BE2C (cell line): ENCODE measurements around the gene VPS54.
"Not testable (repeated sequence)": the region's sequence is repeated elsewhere in the genome, so short reads cannot be mapped to it uniquely, and the experiment has no call there.

ENCODE experiments used
- DNase-seq: peaks from one replicate; pipeline ENCODE4 v3.0.0-alpha.2; 2020
- H3K27me3 ChIP-seq: fragments of 250-450 bp; sonication (Bioruptor Pico); 2 replicates; pipeline ENCODE4 v1.5.1; 2020; ENCODE audit warnings: mild to moderate bottlenecking
- H3K36me3 ChIP-seq: fragments of 250-450 bp; sonication (Bioruptor Pico); 2 replicates; pipeline ENCODE4 v1.5.1; 2020; ENCODE audit warnings: mild to moderate bottlenecking
- H3K4me1 ChIP-seq: fragments of 250-450 bp; sonication (Bioruptor Pico); 2 replicates; pipeline ENCODE4 v1.5.1; 2020
- H3K4me3 ChIP-seq: 2 replicates; pipeline ENCODE4 v1.5.1; 2011; ENCODE audit warnings: low read depth, low read length
- H3K9me3 ChIP-seq: fragments of 250-450 bp; sonication (Bioruptor Pico); 2 replicates; pipeline ENCODE4 v1.5.1; 2020
- TF ChIP-seq, protein P1 (sequence below): IDR thresholded peaks from 2 replicates; pipeline ENCODE4 v1.5.1; 2012; ENCODE audit warnings: mild to moderate bottlenecking, low read depth, low read length

Gene VPS54

GRCh38 chr2:63982335-63982734 lies 36.9 kb downstream of the VPS54 start:
- no peak for DNase-seq

GRCh38 chr2:63981702-63982103 lies 37.5 kb downstream of the VPS54 start:
- TF ChIP-seq, protein P1, sequence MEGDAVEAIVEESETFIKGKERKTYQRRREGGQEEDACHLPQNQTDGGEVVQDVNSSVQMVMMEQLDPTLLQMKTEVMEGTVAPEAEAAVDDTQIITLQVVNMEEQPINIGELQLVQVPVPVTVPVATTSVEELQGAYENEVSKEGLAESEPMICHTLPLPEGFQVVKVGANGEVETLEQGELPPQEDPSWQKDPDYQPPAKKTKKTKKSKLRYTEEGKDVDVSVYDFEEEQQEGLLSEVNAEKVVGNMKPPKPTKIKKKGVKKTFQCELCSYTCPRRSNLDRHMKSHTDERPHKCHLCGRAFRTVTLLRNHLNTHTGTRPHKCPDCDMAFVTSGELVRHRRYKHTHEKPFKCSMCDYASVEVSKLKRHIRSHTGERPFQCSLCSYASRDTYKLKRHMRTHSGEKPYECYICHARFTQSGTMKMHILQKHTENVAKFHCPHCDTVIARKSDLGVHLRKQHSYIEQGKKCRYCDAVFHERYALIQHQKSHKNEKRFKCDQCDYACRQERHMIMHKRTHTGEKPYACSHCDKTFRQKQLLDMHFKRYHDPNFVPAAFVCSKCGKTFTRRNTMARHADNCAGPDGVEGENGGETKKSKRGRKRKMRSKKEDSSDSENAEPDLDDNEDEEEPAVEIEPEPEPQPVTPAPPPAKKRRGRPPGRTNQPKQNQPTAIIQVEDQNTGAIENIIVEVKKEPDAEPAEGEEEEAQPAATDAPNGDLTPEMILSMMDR: no peak
- Histone ChIP-seq H3K4me1 (no peaks in the 10 kb centered on the region), H3K4me3 (no peak overlapping the region), H3K27me3 (no peaks in the 10 kb centered on the region), H3K36me3 (no peaks in the 10 kb centered on the region; the same call in 1 of the 2 replicates), H3K9me3 (no peaks in the 10 kb centered on the region)
- DNase-seq: no peak

More at GRCh38 chr2:63982335-63982734, 36.9 kb downstream of the VPS54 start:
- Histone ChIP-seq H3K36me3 (no peaks in the 10 kb centered on the region; the same call in 1 of the 2 replicates), H3K9me3 (no peaks in the 10 kb centered on the region), H3K4me3 (no peak overlapping the region), H3K4me1 (no peaks in the 10 kb centered on the region), H3K27me3 (no peaks in the 10 kb centered on the region)
- TF ChIP-seq, protein P1: no peak

GRCh38 chr2:63980794-63981193 lies 38.4 kb downstream of the VPS54 start:
- no peak overlapping the region for H3K4me3 ChIP-seq
- TF ChIP-seq, protein P1: no peak
- H3K9me3 ChIP-seq: no peaks in the 10 kb centered on the region
- H3K36me3 ChIP-seq: no peaks in the 10 kb centered on the region; the same call in 1 of the 2 replicates
- DNase-seq: no peak
- no peaks in the 10 kb centered on the region for H3K27me3 ChIP-seq
- H3K4me1 ChIP-seq: no peaks in the 10 kb centered on the region

- no peak for DNase-seq
- no peak overlapping the region for H3K4me3 ChIP-seq
- no peaks in the 10 kb centered on the region; the same call in 1 of the 2 replicates for H3K36me3 ChIP-seq
- no peaks in the 10 kb centered on the region for H3K4me1 ChIP-seq
- no peaks in the 10 kb centered on the region for H3K27me3 ChIP-seq
- TF ChIP-seq, protein P1: no peak
- no peaks in the 10 kb centered on the region for H3K9me3 ChIP-seq
These were observed 41.3 kb downstream of the VPS54 start for GRCh38 chr2:63977904-63978303.

GRCh38 chr2:63976125-63976510 lies 43.1 kb downstream of the VPS54 start:
- no peaks in the 10 kb centered on the region for H3K9me3 ChIP-seq
- no peak overlapping the region for H3K4me3 ChIP-seq
- TF ChIP-seq, protein P1: no peak
- no peaks in the 10 kb centered on the region for H3K36me3 ChIP-seq
- no peak for DNase-seq
- no peaks in the 10 kb centered on the region for H3K4me1 ChIP-seq
- H3K27me3 ChIP-seq: no peaks in the 10 kb centered on the region

GRCh38 chr2:63975437-63976124 lies 43.6 kb downstream of the VPS54 start:
- no peaks in the 10 kb centered on the region for H3K36me3 ChIP-seq
- H3K4me3 ChIP-seq: no peak overlapping the region
- H3K27me3 ChIP-seq: no peaks in the 10 kb centered on the region
- no peaks in the 10 kb centered on the region for H3K4me1 ChIP-seq
- DNase-seq: no peak
- TF ChIP-seq, protein P1: no peak
- no peaks in the 10 kb centered on the region for H3K9me3 ChIP-seq

DNA sequence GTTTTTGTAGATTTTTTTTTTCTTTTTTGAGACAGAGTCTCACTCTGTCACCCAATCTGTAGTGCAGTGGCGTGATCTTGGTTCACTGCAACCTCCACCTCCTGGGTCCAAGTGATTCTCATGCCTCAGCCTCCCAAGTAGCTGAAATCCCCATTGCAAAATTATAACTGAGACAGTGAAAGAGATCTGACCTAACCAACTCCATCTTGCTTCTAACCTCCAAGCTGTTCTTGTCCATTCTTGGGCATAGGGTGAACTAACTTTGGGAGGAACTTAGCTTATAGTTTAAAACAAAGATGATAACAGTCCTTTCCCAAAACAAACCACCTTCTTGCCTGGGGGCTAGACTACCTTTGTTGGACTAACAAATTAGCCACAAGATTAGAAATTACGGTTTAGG lies 44.2 kb downstream of the VPS54 start:
- H3K36me3 ChIP-seq, H3K4me1 ChIP-seq, DNase-seq, H3K4me3 ChIP-seq, H3K27me3 ChIP-seq, H3K9me3 ChIP-seq: not testable (repeated sequence)
